GM12878 (cell line): Measurements from ENCODE around the gene C15orf62.

Experiments used
- EP300 ChIP-seq, 2 experiments: fragments of 150-350 bp in 1 of 2; IDR thresholded peaks; 2 replicates each; pipeline ENCODE4 v1.6.1; 2011 to 2012; ENCODE audit warnings: low read depth in 2 of 2, low read length in 2 of 2, borderline replicate concordance in 1 of 2, improper control_type of control experiment in 1 of 2, inconsistent platforms in 1 of 2; ENCODE audit not compliant: control insufficient read depth in 1 of 2
- GABPA ChIP-seq: IDR thresholded peaks from 2 replicates; pipeline ENCODE4 v1.6.1; 2014; ENCODE audit warnings: antibody characterized with exemption, low read depth, mild to moderate bottlenecking, inconsistent platforms
- IKZF1 ChIP-seq: fragments of 450-650 bp; conservative IDR thresholded peaks from 2 replicates; pipeline ENCODE4 v1.6.1; 2017; ENCODE audit warnings: antibody characterized with exemption, mild to moderate bottlenecking
- POLR2A ChIP-seq: IDR thresholded peaks from 2 replicates; pipeline ENCODE4 v1.6.1; 2011; ENCODE audit warnings: low read depth, mild to moderate bottlenecking, low read length
- POLR2AphosphoS5 ChIP-seq: IDR thresholded peaks from 2 replicates; pipeline ENCODE4 v1.6.1; 2011; ENCODE audit warnings: mild to moderate bottlenecking, low read length, inconsistent platforms
- TCF7 ChIP-seq: IDR thresholded peaks from 2 replicates; pipeline ENCODE4 v1.6.1; 2014; ENCODE audit warnings: antibody characterized with exemption, borderline replicate concordance
- ZNF384 ChIP-seq: IDR thresholded peaks from 2 replicates; pipeline ENCODE4 v1.6.1; 2012; ENCODE audit warnings: low read depth, mild to moderate bottlenecking, low read length, improper control_type of control experiment, borderline replicate concordance
- TF ChIP-seq, protein P1 (sequence below), 3 experiments: IDR thresholded peaks in 2 of 3; conservative IDR thresholded peaks in 1 of 3; 2 replicates each; pipeline ENCODE4 v1.5.1; 2011; ENCODE audit warnings: low read depth in 3 of 3, low read length in 3 of 3, mild to moderate bottlenecking in 3 of 3, control low read depth in 2 of 3, moderate library complexity in 2 of 3, inconsistent platforms in 1 of 3, mixed read lengths in 1 of 3; ENCODE audit not compliant: control insufficient read depth in 2 of 3, insufficient read depth in 1 of 3; ENCODE audit errors: extremely low read depth in 1 of 3

DNA sequence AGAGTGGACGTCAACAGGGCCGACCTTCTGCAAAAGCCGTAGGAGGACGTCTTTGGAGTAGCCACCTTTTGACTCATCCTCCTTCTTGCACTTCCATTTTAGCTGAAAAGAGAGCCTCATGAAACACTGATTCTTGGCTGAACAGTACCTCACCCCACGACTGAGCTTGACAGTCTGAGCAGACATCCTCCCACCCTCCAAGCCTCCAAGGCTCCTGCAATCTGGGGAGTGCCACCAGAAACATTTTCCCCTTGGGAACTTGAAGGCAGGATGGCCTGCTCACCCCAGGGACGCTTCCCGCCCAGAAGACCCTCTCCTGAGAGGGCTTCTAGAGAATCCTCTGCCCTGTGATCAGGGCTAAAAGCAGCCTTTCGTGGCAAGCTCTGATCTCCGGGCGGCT, 5.2 kb downstream of the C15orf62 start:
- TF ChIP-seq GABPA (no peak), EP300 (IDR thresholded peaks at IDR 0.05; ENCODE audit: borderline replicate concordance in 1 of 2, control insufficient read depth in 1 of 2, low read depth in 2 of 2, low read length in 2 of 2) (no peak), IKZF1 (no peak), POLR2A (no peak), ZNF384 (no peak), POLR2AphosphoS5 (no peak), TCF7 (no peak)
- TF ChIP-seq, protein P1, sequence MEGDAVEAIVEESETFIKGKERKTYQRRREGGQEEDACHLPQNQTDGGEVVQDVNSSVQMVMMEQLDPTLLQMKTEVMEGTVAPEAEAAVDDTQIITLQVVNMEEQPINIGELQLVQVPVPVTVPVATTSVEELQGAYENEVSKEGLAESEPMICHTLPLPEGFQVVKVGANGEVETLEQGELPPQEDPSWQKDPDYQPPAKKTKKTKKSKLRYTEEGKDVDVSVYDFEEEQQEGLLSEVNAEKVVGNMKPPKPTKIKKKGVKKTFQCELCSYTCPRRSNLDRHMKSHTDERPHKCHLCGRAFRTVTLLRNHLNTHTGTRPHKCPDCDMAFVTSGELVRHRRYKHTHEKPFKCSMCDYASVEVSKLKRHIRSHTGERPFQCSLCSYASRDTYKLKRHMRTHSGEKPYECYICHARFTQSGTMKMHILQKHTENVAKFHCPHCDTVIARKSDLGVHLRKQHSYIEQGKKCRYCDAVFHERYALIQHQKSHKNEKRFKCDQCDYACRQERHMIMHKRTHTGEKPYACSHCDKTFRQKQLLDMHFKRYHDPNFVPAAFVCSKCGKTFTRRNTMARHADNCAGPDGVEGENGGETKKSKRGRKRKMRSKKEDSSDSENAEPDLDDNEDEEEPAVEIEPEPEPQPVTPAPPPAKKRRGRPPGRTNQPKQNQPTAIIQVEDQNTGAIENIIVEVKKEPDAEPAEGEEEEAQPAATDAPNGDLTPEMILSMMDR (IDR thresholded peaks at IDR 0.05 in 2 of 3, conservative IDR thresholded peaks at IDR 0.05 in 1 of 3; ENCODE audit: control insufficient read depth in 2 of 3, extremely low read depth in 1 of 3, insufficient read depth in 1 of 3, low read depth in 3 of 3, low read length in 3 of 3), result no peak
